Medulla oblongata (tissue), 1 donor: ENCODE data around the gene CYP2A6.

Experiments
- DNase-seq: peaks from one replicate; pipeline ENCODE4 v3.0.0-alpha.2; 2015; ENCODE audit errors: extremely low spot score

CYP2A6 gene

GRCh38 chr19:40802300-40803169 lies 47.7 kb downstream of the CYP2A6 start:
- DNase-seq = peak; percentile 19

- DNase-seq = no peak
These were observed 48.6 kb downstream of the CYP2A6 start for GRCh38 chr19:40801426-40802299.

- DNase-seq = no peak
These were observed 49.3 kb downstream of the CYP2A6 start for GRCh38 chr19:40800997-40801377.

GRCh38 chr19:40800339-40800996 lies 49.8 kb downstream of the CYP2A6 start:
- DNase-seq = no peak

GRCh38 chr19:40799558-40800338 lies 50.5 kb downstream of the CYP2A6 start:
- no peak for DNase-seq

- DNase-seq = peak; percentile 100
These were observed 51.3 kb downstream of the CYP2A6 start, which contains the start of gene EGLN2 for GRCh38 chr19:40798683-40799557. Gene EGLN2 (plus strand): TSS chr19:40799191. CDS start chr19:40800573, 1,382 bp downstream.

- DNase-seq = peak; percentile 14
These were observed 52.1 kb downstream of the CYP2A6 start for GRCh38 chr19:40797963-40798682.

- DNase-seq = no peak
These were observed 52.9 kb downstream of the CYP2A6 start for GRCh38 chr19:40797166-40797962.
